CD14-positive monocyte (primary cell): Measurements from ENCODE around the gene CUX1. TPM values are rescaled to one million over a fixed set of nuclear protein-coding genes. Genes with fewer than 3 reads are reported as not detected.
A peak's percentile ranks its signal among the peaks of the same experiment; 100 is the strongest.

Source experiments
- DNase-seq, 3 donors: peaks; one replicate each; pipeline ENCODE4 v3.0.0-alpha.2; 2011 to 2022
- H2AFZ ChIP-seq: 2 replicates; pipeline ENCODE4 v1.6.0; 2012; ENCODE audit warnings: mild to moderate bottlenecking, low read depth, low read length, inconsistent platforms; ENCODE audit not compliant: insufficient read depth, poor library complexity, severe bottlenecking
- H3K27ac ChIP-seq, 2 donors: 1 replicate in 1 of 2; 2 replicates in 1 of 2; pipeline ENCODE4 v1.5.1; 2012 to 2013; ENCODE audit warnings: low read length in 2 of 2, control low read depth in 1 of 2, inconsistent platforms in 1 of 2, low read depth in 1 of 2, mild to moderate bottlenecking in 1 of 2
- H3K27me3 ChIP-seq, 2 donors: one replicate each; pipeline versions ENCODE4 v1.6.0 to v1.6.1; 2011 to 2013; ENCODE audit warnings: low read length in 2 of 2; ENCODE audit not compliant: control insufficient read depth in 2 of 2, insufficient read depth in 2 of 2
- H3K36me3 ChIP-seq, 2 donors: replicated peaks in 1 of 2; 1 replicate in 1 of 2; 2 replicates in 1 of 2; pipeline versions ENCODE4 v1.5.1 to v1.6.1; 2012 to 2013; ENCODE audit warnings: low read length in 2 of 2, control low read depth in 1 of 2, inconsistent platforms in 1 of 2, mild to moderate bottlenecking in 1 of 2; ENCODE audit not compliant: insufficient read depth in 2 of 2, control insufficient read depth in 1 of 2
- H3K4me1 ChIP-seq, 2 donors: 1 replicate in 1 of 2; 2 replicates in 1 of 2; pipeline versions ENCODE4 v1.5.1 to v1.6.1; 2012 to 2013; ENCODE audit warnings: low read length in 2 of 2, control low read depth in 1 of 2, inconsistent platforms in 1 of 2, mild to moderate bottlenecking in 1 of 2, moderate library complexity in 1 of 2; ENCODE audit not compliant: insufficient read depth in 2 of 2, control insufficient read depth in 1 of 2
- H3K4me2 ChIP-seq: replicated peaks from 2 replicates; pipeline ENCODE3; 2012; ENCODE audit warnings: low read length, moderate library complexity, mild to moderate bottlenecking; ENCODE audit not compliant: poor library complexity, severe bottlenecking; ENCODE audit errors: extremely low read depth
- H3K4me3 ChIP-seq, 3 experiments: fragments of 200-600 bp in 1 of 3; sonication (generic) in 1 of 3; replicated peaks in 1 of 3; 1 replicate in 2 of 3; 2 replicates in 1 of 3; pipeline ENCODE4 v1.5.1; 2011 to 2013; ENCODE audit warnings: low read length in 3 of 3, mild to moderate bottlenecking in 3 of 3, control low read depth in 2 of 3, low read depth in 2 of 3, inconsistent platforms in 1 of 3, moderate library complexity in 1 of 3
- H3K79me2 ChIP-seq: 2 replicates; pipeline ENCODE4 v1.6.0; 2012; ENCODE audit warnings: mild to moderate bottlenecking, control low read depth, inconsistent platforms, low read length, moderate library complexity; ENCODE audit not compliant: insufficient read depth
- H3K9ac ChIP-seq: 2 replicates; pipeline ENCODE4 v1.6.0; 2017; ENCODE audit warnings: low read length, mild to moderate bottlenecking; ENCODE audit not compliant: insufficient read depth, poor library complexity, severe bottlenecking
- H3K9me3 ChIP-seq, 2 donors: replicated peaks in 1 of 2; 1 replicate in 1 of 2; 2 replicates in 1 of 2; pipeline versions ENCODE4 v1.5.1 to v1.6.1; 2012 to 2013; ENCODE audit warnings: low read length in 2 of 2, control low read depth in 1 of 2; ENCODE audit not compliant: control insufficient read depth in 1 of 2, insufficient read depth in 1 of 2
- H4K20me1 ChIP-seq: 2 replicates; pipeline ENCODE4 v1.6.0; 2012; ENCODE audit warnings: mild to moderate bottlenecking, low read length, control low read depth, moderate library complexity; ENCODE audit not compliant: insufficient read depth
- H3K27ac Mint-ChIP-seq, 7 donors: one replicate each; pipeline ENCODE4 v1.8.0; 2020; ENCODE audit warnings: mild to moderate bottlenecking in 7 of 7, mixed read lengths in 7 of 7, moderate library complexity in 6 of 7, inconsistent platforms in 2 of 7
- H3K27me3 Mint-ChIP-seq, 3 donors: one replicate each; pipeline ENCODE4 v1.8.0; 2021 to 2022; ENCODE audit warnings: low read depth in 3 of 3, mild to moderate bottlenecking in 3 of 3, mixed read lengths in 3 of 3, moderate library complexity in 3 of 3, inconsistent platforms in 1 of 3
- H3K36me3 Mint-ChIP-seq, 2 donors: one replicate each; pipeline ENCODE4 v1.8.0; 2020; ENCODE audit warnings: mixed read lengths in 2 of 2, inconsistent platforms in 1 of 2, mild to moderate bottlenecking in 1 of 2
- H3K4me1 Mint-ChIP-seq: one replicate; pipeline ENCODE4 v1.8.0; 2020; ENCODE audit warnings: mild to moderate bottlenecking, mixed read lengths
- H3K4me3 Mint-ChIP-seq, 2 donors: one replicate each; pipeline ENCODE4 v1.8.0; 2020; ENCODE audit warnings: mild to moderate bottlenecking in 2 of 2, mixed read lengths in 2 of 2, moderate library complexity in 1 of 2
- H3K9me3 Mint-ChIP-seq, 7 donors: one replicate each; pipeline ENCODE4 v1.8.0; 2020 to 2022; ENCODE audit warnings: mixed read lengths in 7 of 7, mild to moderate bottlenecking in 6 of 7, moderate library complexity in 6 of 7, inconsistent platforms in 2 of 7
- CTCF ChIP-seq: fragments of 200-600 bp; IDR thresholded peaks from one replicate; pipeline ENCODE4 v1.8.0; 2022; ENCODE audit warnings: antibody characterized with exemption, mild to moderate bottlenecking
- WGBS: methylation state at CpG from one replicate; pipeline ENCODE4 v1.1.5; 2013; ENCODE audit warnings: missing lambda C conversion rate; ENCODE audit not compliant: insufficient coverage; 5-methylcytosine and 5-hydroxymethylcytosine counted together
- intact Hi-C, 2 donors: fragments of 100-400 bp; cut with micrococcal nuclease; formaldehyde crosslinking; loops; one replicate each; pipeline versions ENCODE4 v1.15.0 to v1.15.1; 2023
- polyA plus RNA-seq, 3 donors: library from polyadenylated mRNA; depleted of rRNA in 1 of 3; unstranded in 2 of 3; stranded (reverse) in 1 of 3; fragments of 300-500 nt in 2 of 3; fragments of >200 nt in 1 of 3; fragmentation: Illumina TruSeq in 2 of 3; gene quantifications; 1 replicate in 2 of 3; 2 replicates in 1 of 3; pipeline ENCODE4 v1.2.3, GENCODE V29; 2012 to 2021

Gene CUX1
- polyA plus RNA-seq, 3 donors: 17.6 to 38.0 (median 28.0) TPM

GRCh38 chr7:102072636-102073209 lies 255.3 kb downstream of the CUX1 start:
- Histone ChIP-seq H4K20me1 (peaks cover 25% of the 10 kb centered on the region), H3K36me3 (peaks cover 38 to 88% of the 10 kb centered on the region in 2 donors), H3K27me3 (no peaks in the 10 kb centered on the region), H2AFZ (no peak overlapping the region), H3K9me3 (peaks cover 10% of the 10 kb centered on the region in 2 donors), H3K4me3 (no peak overlapping the region), H3K4me2 (no peak overlapping the region), H3K4me1 (no peaks in the 10 kb centered on the region), H3K27ac (peak overlapping the region in 1 of 2 donors; percentile 38), H3K9ac (no peak overlapping the region), H3K79me2 (peaks cover 8% of the 10 kb centered on the region)
- Mint-ChIP-seq H3K27ac (peak overlapping the region in 4 of 7 donors; percentile 30 to 52 (median 50)), H3K27me3 (peaks cover 0 to 1% (median 0%) of the 10 kb centered on the region in 3 donors), H3K4me3 (no peak overlapping the region), H3K9me3 (peaks cover 0 to 15% (median 3%) of the 10 kb centered on the region in 7 donors), H3K4me1 (no peaks in the 10 kb centered on the region), H3K36me3 (peaks cover 60 to 87% of the 10 kb centered on the region in 2 donors)
- no peak for TF ChIP-seq CTCF
- intact Hi-C loops: no loop called here
- no peak for DNase-seq
- WGBS: 94% methylated on average over 5 of the region's 8 CpGs

- no peak for TF ChIP-seq CTCF
- Mint-ChIP-seq H3K36me3 (peaks cover 56 to 88% of the 10 kb centered on the region in 2 donors), H3K27me3 (peaks cover 0 to 1% (median 0%) of the 10 kb centered on the region in 3 donors), H3K27ac (peak overlapping the region in 3 of 7 donors; percentile 15 to 35 (median 16)), H3K4me1 (no peaks in the 10 kb centered on the region), H3K9me3 (peaks cover 0 to 15% (median 3%) of the 10 kb centered on the region in 7 donors), H3K4me3 (no peak overlapping the region)
- Histone ChIP-seq H3K79me2 (peaks cover under 1% of the 10 kb centered on the region), H3K4me1 (no peaks in the 10 kb centered on the region), H4K20me1 (peaks cover 25% of the 10 kb centered on the region), H3K27me3 (no peaks in the 10 kb centered on the region), H3K36me3 (peaks cover 33 to 91% of the 10 kb centered on the region in 2 donors), H2AFZ (no peak overlapping the region), H3K27ac (no peak overlapping the region), H3K4me2 (no peak overlapping the region), H3K4me3 (no peak overlapping the region), H3K9ac (no peak overlapping the region), H3K9me3 (peaks cover 10% of the 10 kb centered on the region in 2 donors)
- no peak for DNase-seq
- intact Hi-C loops: no loop called here
- WGBS: 92% methylated on average over 9 of the region's 14 CpGs
These were observed 256.8 kb downstream of the CUX1 start for GRCh38 chr7:102073931-102074880.
